ENCODE data around the gene CD209.

The CD209 gene

GRCh38 chr19:7779631-7780486 lies 32.5 kb upstream of the CD209 start:
- no peak for TF ChIP-seq CTCF (IDR thresholded peaks at IDR 0.05; ENCODE audit: low read depth, low read length)
- no peak for DNase-seq (ENCODE audit: extremely low read depth, low read depth)

GRCh38 chr19:7778081-7778480 lies 30.7 kb upstream of the CD209 start:
- no peak for DNase-seq (ENCODE audit: extremely low read depth, low read depth)
- no peak for TF ChIP-seq CTCF (IDR thresholded peaks at IDR 0.05; ENCODE audit: low read depth, low read length)

- DNase-seq (ENCODE audit: extremely low read depth, low read depth), result no peak
- no peak for TF ChIP-seq CTCF (IDR thresholded peaks at IDR 0.05; ENCODE audit: low read depth, low read length)
Measured at GRCh38 chr19:7775761-7776160, 28.4 kb upstream of the CD209 start.

GRCh38 chr19:7773841-7774240 lies 26.5 kb upstream of the CD209 start:
- no peak for DNase-seq (ENCODE audit: extremely low read depth, low read depth)
- no peak for TF ChIP-seq CTCF (IDR thresholded peaks at IDR 0.05; ENCODE audit: low read depth, low read length)

- no peak for TF ChIP-seq CTCF (IDR thresholded peaks at IDR 0.05; ENCODE audit: low read depth, low read length)
- no peak for DNase-seq (ENCODE audit: extremely low read depth, low read depth)
Measured at GRCh38 chr19:7772752-7773291, 25.5 kb upstream of the CD209 start.

GRCh38 chr19:7771072-7771471 lies 23.7 kb upstream of the CD209 start:
- DNase-seq (ENCODE audit: extremely low read depth, low read depth), result no peak
- TF ChIP-seq CTCF (IDR thresholded peaks at IDR 0.05; ENCODE audit: low read depth, low read length), result no peak

- no peak for DNase-seq (ENCODE audit: extremely low read depth, low read depth)
- no peak for TF ChIP-seq CTCF (IDR thresholded peaks at IDR 0.05; ENCODE audit: low read depth, low read length)
Measured at GRCh38 chr19:7769171-7769570, 21.8 kb upstream of the CD209 start.
